ENCODE results near the gene S100A3.
"Not testable (repeated sequence)": the region's sequence is repeated elsewhere in the genome, so short reads cannot be mapped to it uniquely, and the experiment has no call there.

DNA sequence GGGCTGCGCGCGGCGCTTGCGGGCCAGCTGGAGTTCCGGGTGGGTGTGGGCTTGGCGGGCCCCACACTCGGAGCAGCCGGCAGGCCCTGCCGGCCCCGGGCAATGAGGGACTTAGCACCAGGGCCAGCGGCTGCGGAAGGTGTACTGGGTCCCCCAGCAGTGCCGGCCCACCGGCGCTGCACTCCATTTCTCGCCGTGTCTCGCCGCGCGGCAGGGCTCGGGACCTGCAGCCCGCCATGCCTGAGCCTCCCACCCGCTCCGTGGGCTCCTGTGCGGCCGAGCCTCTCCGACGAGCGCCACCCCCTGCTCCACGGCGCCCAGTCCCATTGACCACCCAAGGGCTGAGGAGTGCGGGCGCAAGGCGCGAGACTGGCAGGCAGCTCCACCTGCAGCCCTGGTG is 27.2 kb downstream of the S100A3 start:
- not testable (repeated sequence) for TF ChIP-seq EP300 (IDR thresholded peaks at IDR 0.05); ZSCAN20 (CRISPR knock-in tag; IDR thresholded peaks at IDR 0.05); HEYL (CRISPR knock-in tag; IDR thresholded peaks at IDR 0.05); RAD21 (conservative IDR thresholded peaks at IDR 0.05 in 1 of 2, IDR thresholded peaks at IDR 0.05 in 1 of 2); HOXA7 (CRISPR knock-in tag; IDR thresholded peaks at IDR 0.05); POLR2A (IDR thresholded peaks at IDR 0.05; ENCODE audit: low read length); RNF2 (IDR thresholded peaks at IDR 0.05; ENCODE audit: borderline replicate concordance, low read depth); CHD2 (IDR thresholded peaks at IDR 0.05; ENCODE audit: low read length, partially characterized antibody); NFE2L2 (conservative IDR thresholded peaks at IDR 0.05; ENCODE audit: low read length)
- TF ChIP-seq, protein P1, sequence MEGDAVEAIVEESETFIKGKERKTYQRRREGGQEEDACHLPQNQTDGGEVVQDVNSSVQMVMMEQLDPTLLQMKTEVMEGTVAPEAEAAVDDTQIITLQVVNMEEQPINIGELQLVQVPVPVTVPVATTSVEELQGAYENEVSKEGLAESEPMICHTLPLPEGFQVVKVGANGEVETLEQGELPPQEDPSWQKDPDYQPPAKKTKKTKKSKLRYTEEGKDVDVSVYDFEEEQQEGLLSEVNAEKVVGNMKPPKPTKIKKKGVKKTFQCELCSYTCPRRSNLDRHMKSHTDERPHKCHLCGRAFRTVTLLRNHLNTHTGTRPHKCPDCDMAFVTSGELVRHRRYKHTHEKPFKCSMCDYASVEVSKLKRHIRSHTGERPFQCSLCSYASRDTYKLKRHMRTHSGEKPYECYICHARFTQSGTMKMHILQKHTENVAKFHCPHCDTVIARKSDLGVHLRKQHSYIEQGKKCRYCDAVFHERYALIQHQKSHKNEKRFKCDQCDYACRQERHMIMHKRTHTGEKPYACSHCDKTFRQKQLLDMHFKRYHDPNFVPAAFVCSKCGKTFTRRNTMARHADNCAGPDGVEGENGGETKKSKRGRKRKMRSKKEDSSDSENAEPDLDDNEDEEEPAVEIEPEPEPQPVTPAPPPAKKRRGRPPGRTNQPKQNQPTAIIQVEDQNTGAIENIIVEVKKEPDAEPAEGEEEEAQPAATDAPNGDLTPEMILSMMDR (IDR thresholded peaks at IDR 0.05), result not testable (repeated sequence)
- TF ChIP-seq, protein P2, sequence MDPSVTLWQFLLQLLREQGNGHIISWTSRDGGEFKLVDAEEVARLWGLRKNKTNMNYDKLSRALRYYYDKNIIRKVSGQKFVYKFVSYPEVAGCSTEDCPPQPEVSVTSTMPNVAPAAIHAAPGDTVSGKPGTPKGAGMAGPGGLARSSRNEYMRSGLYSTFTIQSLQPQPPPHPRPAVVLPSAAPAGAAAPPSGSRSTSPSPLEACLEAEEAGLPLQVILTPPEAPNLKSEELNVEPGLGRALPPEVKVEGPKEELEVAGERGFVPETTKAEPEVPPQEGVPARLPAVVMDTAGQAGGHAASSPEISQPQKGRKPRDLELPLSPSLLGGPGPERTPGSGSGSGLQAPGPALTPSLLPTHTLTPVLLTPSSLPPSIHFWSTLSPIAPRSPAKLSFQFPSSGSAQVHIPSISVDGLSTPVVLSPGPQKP (IDR thresholded peaks at IDR 0.05; ENCODE audit: low read depth, low read length), result not testable (repeated sequence)
- TF ChIP-seq, protein P3, sequence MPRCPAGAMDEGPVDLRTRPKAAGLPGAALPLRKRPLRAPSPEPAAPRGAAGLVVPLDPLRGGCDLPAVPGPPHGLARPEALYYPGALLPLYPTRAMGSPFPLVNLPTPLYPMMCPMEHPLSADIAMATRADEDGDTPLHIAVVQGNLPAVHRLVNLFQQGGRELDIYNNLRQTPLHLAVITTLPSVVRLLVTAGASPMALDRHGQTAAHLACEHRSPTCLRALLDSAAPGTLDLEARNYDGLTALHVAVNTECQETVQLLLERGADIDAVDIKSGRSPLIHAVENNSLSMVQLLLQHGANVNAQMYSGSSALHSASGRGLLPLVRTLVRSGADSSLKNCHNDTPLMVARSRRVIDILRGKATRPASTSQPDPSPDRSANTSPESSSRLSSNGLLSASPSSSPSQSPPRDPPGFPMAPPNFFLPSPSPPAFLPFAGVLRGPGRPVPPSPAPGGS (IDR thresholded peaks at IDR 0.05), result not testable (repeated sequence)
- TF ChIP-seq, protein P4, sequence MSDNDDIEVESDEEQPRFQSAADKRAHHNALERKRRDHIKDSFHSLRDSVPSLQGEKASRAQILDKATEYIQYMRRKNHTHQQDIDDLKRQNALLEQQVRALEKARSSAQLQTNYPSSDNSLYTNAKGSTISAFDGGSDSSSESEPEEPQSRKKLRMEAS (IDR thresholded peaks at IDR 0.05), result not testable (repeated sequence)

Measured in A549 (cell line).